ACC112 (cell line): ENCODE data around the gene ADGRD1.

Experiments
- H2AFZ ChIP-seq: fragments of 200-600 bp; sonication (generic); one replicate; pipeline ENCODE4 v1.6.0; 2017; ENCODE audit warnings: antibody characterized with exemption, low read length; ENCODE audit not compliant: unreplicated experiment
- H3K27ac ChIP-seq: fragments of 200-600 bp; sonication (generic); 2 replicates; pipeline ENCODE4 v1.5.1; 2014; ENCODE audit warnings: low read depth, mild to moderate bottlenecking, antibody characterized with exemption, low read length, moderate library complexity
- H3K27me3 ChIP-seq: fragments of 200-600 bp; sonication (generic); 2 replicates; pipeline ENCODE4 v1.6.1; 2014; ENCODE audit warnings: mild to moderate bottlenecking, antibody characterized with exemption, low read length, moderate library complexity, mixed read lengths; ENCODE audit not compliant: insufficient read depth
- H3K36me3 ChIP-seq: fragments of 200-600 bp; sonication (generic); 2 replicates; pipeline ENCODE4 v1.6.1; 2016; ENCODE audit warnings: mild to moderate bottlenecking, antibody characterized with exemption, low read length, moderate library complexity, mixed read lengths; ENCODE audit not compliant: insufficient read depth
- H3K4me1 ChIP-seq: fragments of 200-600 bp; sonication (generic); one replicate; pipeline ENCODE4 v1.6.1; 2016; ENCODE audit warnings: low read length, mixed read lengths; ENCODE audit not compliant: insufficient read depth, unreplicated experiment, control insufficient read depth
- H3K4me3 ChIP-seq: fragments of 200-600 bp; sonication (generic); 2 replicates; pipeline ENCODE4 v1.5.1; 2014; ENCODE audit warnings: mild to moderate bottlenecking, low read depth, low read length
- H3K79me2 ChIP-seq: fragments of 200-600 bp; sonication (generic); one replicate; pipeline ENCODE4 v1.6.0; 2016; ENCODE audit warnings: low read length; ENCODE audit not compliant: control insufficient read depth, unreplicated experiment, insufficient read depth

Gene ADGRD1

DNA sequence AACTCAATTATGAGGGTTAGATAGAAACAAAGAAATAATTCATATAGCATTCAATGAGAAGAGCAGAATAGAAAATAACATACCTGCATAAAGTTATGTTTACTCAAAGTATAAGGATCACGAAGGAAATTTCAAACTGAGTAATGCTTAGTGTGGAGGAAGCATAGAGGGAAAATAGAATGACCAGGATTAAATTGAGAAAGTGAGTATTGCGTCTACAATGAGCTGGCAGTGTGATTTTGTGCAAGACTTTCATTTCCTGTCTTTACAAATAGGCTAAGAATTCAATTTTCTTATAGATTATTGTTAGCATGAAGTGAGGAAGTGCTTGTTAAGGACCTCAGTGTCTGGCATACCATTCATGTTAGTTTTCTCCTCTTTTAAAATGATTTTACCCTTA, 12.0 kb downstream of the ADGRD1 start:
- Histone ChIP-seq H3K4me1 (peaks cover 9% of the 10 kb centered on the region), H3K27ac (peak overlapping the region; percentile 76), H3K36me3 (no peaks in the 10 kb centered on the region), H3K79me2 (no peaks in the 10 kb centered on the region), H2AFZ (no peak overlapping the region), H3K27me3 (no peaks in the 10 kb centered on the region), H3K4me3 (0 out of 2 replicates have a peak overlapping the region, but pooled peaks have one; percentile 45)

DNA sequence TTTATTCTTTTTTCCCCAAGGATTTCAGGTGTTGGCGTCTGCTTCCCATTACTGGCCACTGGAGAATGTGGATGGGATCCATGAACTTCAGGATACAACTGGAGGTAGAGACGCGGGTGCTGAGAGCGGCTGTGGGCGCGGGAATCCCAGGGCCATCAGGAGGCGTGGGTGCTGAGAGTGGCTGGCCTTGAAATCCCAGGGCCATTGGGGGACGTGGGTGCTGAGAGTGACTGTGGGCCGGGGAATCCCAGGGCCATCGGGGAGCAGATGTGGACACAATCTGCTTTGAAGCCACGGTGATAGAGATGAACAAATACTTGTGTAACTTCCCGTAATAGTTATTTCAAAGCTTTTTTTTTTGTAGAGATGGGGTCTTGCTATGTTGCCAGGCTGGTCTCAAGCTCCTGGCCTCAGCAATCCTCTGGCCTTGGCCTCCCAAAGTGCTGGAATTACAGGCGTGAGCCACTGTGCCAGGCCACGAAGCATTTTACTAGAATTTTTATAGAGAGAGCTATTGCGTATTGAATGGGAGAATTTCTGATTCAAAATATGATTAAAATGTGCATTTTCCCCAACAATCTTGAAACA, 12.8 kb downstream of the ADGRD1 start:
- H3K27ac ChIP-seq = peak overlapping the region; percentile 76; the same call in 1 of the 2 replicates
- H3K27me3 ChIP-seq = no peaks in the 10 kb centered on the region
- H3K4me1 ChIP-seq = peaks cover 9% of the 10 kb centered on the region
- H3K79me2 ChIP-seq = no peaks in the 10 kb centered on the region
- no peak overlapping the region for H2AFZ ChIP-seq
- no peak overlapping the region for H3K4me3 ChIP-seq
- no peaks in the 10 kb centered on the region for H3K36me3 ChIP-seq

DNA sequence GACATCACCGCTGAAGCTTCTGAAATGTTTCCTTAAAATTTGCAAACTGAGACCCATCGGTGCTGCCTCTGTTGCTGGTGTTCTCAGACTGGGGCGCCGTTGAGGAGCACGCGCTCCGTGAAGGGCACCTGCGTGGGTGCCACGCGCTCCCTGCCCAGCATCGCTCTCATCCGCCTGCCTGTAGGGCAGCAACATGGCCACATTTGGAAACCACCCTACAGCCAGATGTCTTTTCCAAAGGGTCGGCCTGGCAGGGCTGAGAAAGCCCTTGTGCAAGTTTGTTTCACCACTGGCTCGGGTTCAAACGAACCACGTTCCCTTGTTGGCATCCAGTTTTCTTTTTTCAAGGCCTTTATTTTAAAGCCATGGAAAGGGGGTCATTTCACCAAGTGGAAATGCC, 13.9 kb downstream of the ADGRD1 start:
- no peak overlapping the region for H3K27ac ChIP-seq

GRCh38 chr12:130968611-130969010, 14.9 kb downstream of the ADGRD1 start:
- Histone ChIP-seq H3K27ac (no peak overlapping the region), H3K36me3 (no peaks in the 10 kb centered on the region), H3K79me2 (no peaks in the 10 kb centered on the region), H3K27me3 (no peaks in the 10 kb centered on the region), H3K4me1 (peaks cover 9% of the 10 kb centered on the region), H2AFZ (no peak overlapping the region), H3K4me3 (no peak overlapping the region)

More for the DNA sequence above, 13.9 kb downstream of the ADGRD1 start:
- Histone ChIP-seq H2AFZ (no peak overlapping the region), H3K79me2 (no peaks in the 10 kb centered on the region), H3K36me3 (no peaks in the 10 kb centered on the region), H3K27me3 (no peaks in the 10 kb centered on the region), H3K4me1 (peaks cover 9% of the 10 kb centered on the region), H3K4me3 (no peak overlapping the region)

DNA sequence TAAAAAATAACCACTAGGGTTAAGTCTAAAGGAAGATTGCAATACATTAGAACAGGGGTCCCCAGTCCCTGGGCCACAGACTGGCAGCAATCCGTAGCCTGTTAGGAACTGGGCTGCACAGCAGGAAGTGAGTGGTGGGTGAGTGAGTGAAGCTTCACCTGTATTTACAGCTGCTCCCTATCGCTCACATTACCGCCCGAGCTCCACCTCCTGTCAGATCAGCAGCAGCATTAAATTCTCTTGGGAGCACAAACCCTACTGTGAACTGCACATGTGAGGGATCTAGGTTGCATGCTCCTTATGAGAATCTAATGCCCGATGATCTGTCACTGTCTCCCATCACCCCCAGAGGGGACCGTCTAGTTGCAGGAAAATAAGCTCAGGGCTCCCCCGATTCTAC, 15.5 kb downstream of the ADGRD1 start:
- Histone ChIP-seq H2AFZ (no peak overlapping the region), H3K27me3 (no peaks in the 10 kb centered on the region), H3K4me3 (no peak overlapping the region), H3K36me3 (no peaks in the 10 kb centered on the region), H3K79me2 (no peaks in the 10 kb centered on the region), H3K4me1 (peaks cover 9% of the 10 kb centered on the region), H3K27ac (no peak overlapping the region)

GRCh38 chr12:130970165-130970907, 16.6 kb downstream of the ADGRD1 start:
- H2AFZ ChIP-seq = no peak overlapping the region
- no peak overlapping the region for H3K4me3 ChIP-seq
- H3K79me2 ChIP-seq = no peaks in the 10 kb centered on the region
- H3K27me3 ChIP-seq = no peaks in the 10 kb centered on the region
- peaks cover 7% of the 10 kb centered on the region for H3K4me1 ChIP-seq
- H3K36me3 ChIP-seq = no peaks in the 10 kb centered on the region
- no peak overlapping the region for H3K27ac ChIP-seq

- no peak overlapping the region for H3K4me3 ChIP-seq
- H3K27me3 ChIP-seq = no peaks in the 10 kb centered on the region
- H2AFZ ChIP-seq = no peak overlapping the region
- H3K27ac ChIP-seq = no peak overlapping the region
- H3K4me1 ChIP-seq = peaks cover 1% of the 10 kb centered on the region
- no peaks in the 10 kb centered on the region for H3K79me2 ChIP-seq
- H3K36me3 ChIP-seq = no peaks in the 10 kb centered on the region
These were observed 17.2 kb downstream of the ADGRD1 start for GRCh38 chr12:130970908-130971233.

- no peaks in the 10 kb centered on the region for H3K27me3 ChIP-seq
- no peaks in the 10 kb centered on the region for H3K36me3 ChIP-seq
- H3K79me2 ChIP-seq = no peaks in the 10 kb centered on the region
- H2AFZ ChIP-seq = no peak overlapping the region
- no peak overlapping the region for H3K4me3 ChIP-seq
- no peaks in the 10 kb centered on the region for H3K4me1 ChIP-seq
- no peak overlapping the region for H3K27ac ChIP-seq
These were observed 18.3 kb downstream of the ADGRD1 start for GRCh38 chr12:130971925-130972585.

DNA sequence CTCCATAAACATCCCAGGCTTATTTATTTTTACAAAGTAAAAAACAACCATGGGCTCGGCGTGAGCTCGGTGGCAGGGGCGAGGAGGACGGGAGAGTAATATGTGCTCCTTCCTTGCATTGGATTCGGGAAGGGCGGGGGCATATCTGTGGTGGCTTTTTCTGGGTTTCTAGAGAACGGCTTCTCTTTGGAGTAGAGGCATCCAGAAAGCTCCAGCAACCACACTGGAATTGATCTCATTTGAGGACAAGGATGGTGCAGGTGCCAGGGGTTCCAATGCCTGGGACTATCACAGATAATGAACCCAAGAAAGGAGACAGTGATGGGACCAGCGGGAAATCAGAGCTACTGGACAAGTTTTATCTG, 18.9 kb downstream of the ADGRD1 start:
- no peaks in the 10 kb centered on the region for H3K79me2 ChIP-seq
- no peak overlapping the region for H3K27ac ChIP-seq
- no peaks in the 10 kb centered on the region for H3K4me1 ChIP-seq
- H3K36me3 ChIP-seq = no peaks in the 10 kb centered on the region
- H3K4me3 ChIP-seq = no peak overlapping the region
- H2AFZ ChIP-seq = no peak overlapping the region
- no peaks in the 10 kb centered on the region for H3K27me3 ChIP-seq

DNA sequence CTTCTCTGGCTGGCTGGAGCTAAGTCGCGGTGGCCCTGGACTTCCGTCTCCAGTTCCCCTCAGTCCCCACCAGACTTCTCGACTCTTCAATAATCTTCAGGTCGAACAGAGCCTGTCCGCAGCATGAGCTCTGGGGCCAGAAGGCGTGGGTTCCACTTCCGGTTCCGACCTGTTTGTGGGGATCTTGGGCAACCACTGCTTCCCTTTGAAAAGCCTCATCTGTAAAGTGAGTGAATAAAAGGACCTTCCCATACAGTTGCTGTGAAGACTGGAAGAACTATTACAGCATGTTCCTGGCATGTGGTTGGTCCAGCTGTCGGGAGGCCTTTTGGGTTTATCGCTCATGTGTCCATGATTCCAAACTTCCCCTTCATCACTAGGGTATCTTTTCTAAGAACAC, 19.4 kb downstream of the ADGRD1 start:
- H3K79me2 ChIP-seq = no peaks in the 10 kb centered on the region
- H3K36me3 ChIP-seq = no peaks in the 10 kb centered on the region
- no peak overlapping the region for H3K27ac ChIP-seq
- no peaks in the 10 kb centered on the region for H3K27me3 ChIP-seq
- H3K4me1 ChIP-seq = no peaks in the 10 kb centered on the region
- H3K4me3 ChIP-seq = no peak overlapping the region
- H2AFZ ChIP-seq = no peak overlapping the region

DNA sequence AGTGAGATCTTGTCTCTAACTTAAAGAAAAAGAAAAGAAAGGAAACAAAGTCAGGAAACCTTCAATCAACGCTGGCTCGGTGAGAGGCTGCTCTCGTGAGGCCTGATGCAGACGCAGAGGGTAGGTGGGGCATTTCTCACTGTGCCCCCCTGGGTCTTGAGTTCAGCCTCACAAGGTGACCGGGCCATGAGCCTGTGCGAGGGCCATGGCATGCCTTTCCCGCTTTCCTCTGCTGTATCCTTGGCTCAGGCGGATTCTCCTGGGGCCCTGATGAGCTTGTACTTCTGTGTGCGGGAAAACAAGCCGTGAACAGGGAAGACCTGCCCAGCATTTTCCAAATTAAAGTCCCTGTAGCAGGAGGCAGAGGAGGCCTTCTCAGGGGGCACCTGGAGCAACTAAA, 20.2 kb downstream of the ADGRD1 start:
- Histone ChIP-seq H3K79me2 (no peaks in the 10 kb centered on the region), H3K4me1 (no peaks in the 10 kb centered on the region), H3K27me3 (no peaks in the 10 kb centered on the region), H3K36me3 (no peaks in the 10 kb centered on the region), H3K27ac (no peak overlapping the region), H3K4me3 (no peak overlapping the region), H2AFZ (no peak overlapping the region)
